Endothelial cell of umbilical vein (primary cell): Measurements from ENCODE around the gene SPOCD1. TPM values are rescaled to one million over a fixed set of nuclear protein-coding genes. Genes with fewer than 3 reads are reported as not detected.

Experiments
- BruUV-seq: library from RNA; stranded (reverse); fragments of 400-500 nt; replicated peaks from 2 replicates; lab custom pipeline; 2021; lab: Mats Ljungman, UMichigan
- CTCF ChIA-PET: fragments of 300-600, 350-600 bp; sonication (Branson Sonifier 250); formaldehyde crosslinking; loops from one replicate; lab custom pipeline; 2021; ENCODE audit warnings: antibody characterized with exemption, inconsistent platforms; lab: Charles Lee
- POLR2A ChIA-PET: fragments of 300-600, 350-600 bp; sonication (Branson Sonifier 250); formaldehyde crosslinking; loops from one replicate; lab custom pipeline; 2021; ENCODE audit warnings: antibody characterized with exemption, inconsistent platforms; lab: Charles Lee
- DNase-seq: peaks from one replicate; pipeline ENCODE4 v3.0.0-alpha.2; 2011; ENCODE audit warnings: low read depth, low spot score
- FAIRE-seq: peaks from 2 replicates; lab custom pipeline; 2011; peaks lifted over from hg19 to GRCh38; lab: Jason Lieb, UNC
- H2AFZ ChIP-seq: 2 replicates; pipeline ENCODE4 v1.6.0; 2012; ENCODE audit warnings: low read depth, low read length, control low read depth, inconsistent platforms
- H3K27ac ChIP-seq: 2 replicates; pipeline ENCODE4 v1.5.1; 2011; ENCODE audit warnings: low read depth, mild to moderate bottlenecking, control low read depth, low read length, moderate library complexity; ENCODE audit not compliant: insufficient read depth
- H3K27me3 ChIP-seq, 2 experiments: 2 replicates each; pipeline versions ENCODE4 v1.6.0 to v1.6.1; 2011; ENCODE audit warnings: low read length in 2 of 2, mixed read lengths in 1 of 2; ENCODE audit not compliant: control insufficient read depth in 2 of 2, insufficient read depth in 2 of 2
- H3K36me3 ChIP-seq, 2 experiments: 2 replicates in 1 of 2; 3 replicates in 1 of 2; pipeline ENCODE4 v1.5.1; 2011; ENCODE audit warnings: low read length in 2 of 2, mild to moderate bottlenecking in 1 of 2, moderate library complexity in 1 of 2; ENCODE audit not compliant: control insufficient read depth in 2 of 2, insufficient read depth in 2 of 2; ENCODE audit errors: extremely low read depth in 1 of 2
- H3K4me1 ChIP-seq: 3 replicates; pipeline ENCODE4 v1.5.1; 2011; ENCODE audit warnings: mild to moderate bottlenecking, low read length; ENCODE audit not compliant: control insufficient read depth, insufficient read depth; ENCODE audit errors: extremely low read depth
- H3K4me2 ChIP-seq: 2 replicates; pipeline ENCODE4 v1.6.1; 2011; ENCODE audit warnings: low read length, control low read depth, mixed read lengths; ENCODE audit not compliant: insufficient read depth
- H3K4me3 ChIP-seq, 3 experiments: fragments of 200-600 bp in 1 of 3; sonication (generic), shearing (Covaris generic) in 1 of 3; replicated peaks in 1 of 3; 2 replicates each; pipeline ENCODE4 v1.5.1; 2011 to 2016; ENCODE audit warnings: control low read depth in 3 of 3, low read length in 3 of 3, mild to moderate bottlenecking in 2 of 3, inconsistent platforms in 1 of 3, low read depth in 1 of 3, moderate library complexity in 1 of 3; ENCODE audit not compliant: insufficient read depth in 1 of 3
- H3K79me2 ChIP-seq: 2 replicates; pipeline ENCODE4 v1.6.0; 2012; ENCODE audit warnings: low read length, inconsistent platforms; ENCODE audit not compliant: control insufficient read depth, insufficient read depth
- H3K9ac ChIP-seq: replicated peaks from 2 replicates; pipeline ENCODE3; 2011; ENCODE audit warnings: low read length, control low read depth; ENCODE audit not compliant: insufficient read depth; ENCODE audit errors: extremely low read depth
- H3K9me1 ChIP-seq: replicated peaks from 3 replicates; pipeline ENCODE4 v1.6.0; 2011; ENCODE audit warnings: mild to moderate bottlenecking, low read length; ENCODE audit not compliant: control insufficient read depth, insufficient read depth; ENCODE audit errors: extremely low read depth
- H3K9me3 ChIP-seq: replicated peaks from 2 replicates; pipeline ENCODE4 v1.5.1; 2012; ENCODE audit warnings: low read length, inconsistent platforms; ENCODE audit not compliant: control insufficient read depth, insufficient read depth
- H4K20me1 ChIP-seq: replicated peaks from 2 replicates; pipeline ENCODE3; 2011; ENCODE audit warnings: mild to moderate bottlenecking, low read length; ENCODE audit not compliant: control insufficient read depth, insufficient read depth; ENCODE audit errors: extremely low read depth
- CTCF ChIP-seq, 2 donors: IDR thresholded peaks; 1 replicate in 1 of 2; 2 replicates in 1 of 2; pipeline ENCODE4 v1.5.1; 2011; ENCODE audit warnings: low read length in 2 of 2, mild to moderate bottlenecking in 2 of 2, moderate library complexity in 2 of 2, control low read depth in 1 of 2, inconsistent platforms in 1 of 2, low read depth in 1 of 2; ENCODE audit not compliant: insufficient read depth in 1 of 2; ENCODE audit errors: extremely low read depth in 1 of 2
- EZH2 ChIP-seq: IDR thresholded peaks from 2 replicates; pipeline ENCODE4 v1.6.1; 2012; ENCODE audit warnings: borderline replicate concordance, low read depth, mild to moderate bottlenecking, moderate library complexity, low read length, inconsistent platforms; ENCODE audit not compliant: severe bottlenecking
- FOS ChIP-seq: IDR thresholded peaks from 2 replicates; pipeline ENCODE4 v1.6.1; 2011; ENCODE audit warnings: mild to moderate bottlenecking, low read length, moderate library complexity, borderline replicate concordance; ENCODE audit not compliant: insufficient read depth
- GATA2 ChIP-seq: IDR thresholded peaks from 2 replicates; pipeline ENCODE4 v1.7.0; 2011; ENCODE audit warnings: low read depth, mild to moderate bottlenecking, moderate library complexity, mixed read lengths, low read length; ENCODE audit not compliant: insufficient read length, insufficient read depth
- JUN ChIP-seq: IDR thresholded peaks from 2 replicates; pipeline ENCODE4 v1.6.1; 2011; ENCODE audit warnings: borderline replicate concordance, low read depth; ENCODE audit not compliant: insufficient read length, insufficient read depth
- MAX ChIP-seq: IDR thresholded peaks from 2 replicates; pipeline ENCODE4 v1.6.1; 2011; ENCODE audit not compliant: insufficient read depth, insufficient read length
- MYC ChIP-seq: IDR thresholded peaks from one replicate; pipeline ENCODE4 v1.6.1; 2011; ENCODE audit warnings: mild to moderate bottlenecking, low read depth, low read length
- POLR2A ChIP-seq: IDR thresholded peaks from 2 replicates; pipeline ENCODE4 v1.6.1; 2012; ENCODE audit warnings: low read depth, mild to moderate bottlenecking, control low read depth, low read length
- POLR2AphosphoS5 ChIP-seq: IDR thresholded peaks from 2 replicates; pipeline ENCODE4 v1.6.1; 2012; ENCODE audit warnings: low read depth, mild to moderate bottlenecking, control low read depth, low read length, moderate library complexity; ENCODE audit not compliant: insufficient read depth
- dilution Hi-C: fragments of 300-500 bp; cut with MboI; formaldehyde crosslinking; loops from one replicate; pipeline ENCODE4 v1.15.0; 2019; ENCODE audit warnings: low sequenced_read_pairs; ENCODE audit not compliant: extremely low pct_ligation_motif_present
- intact Hi-C: fragments of 100-400 bp; cut with micrococcal nuclease; formaldehyde crosslinking; loops from one replicate; pipeline ENCODE4 v1.10.0; 2022
- polyA plus RNA-seq, 4 experiments: library from polyadenylated mRNA; depleted of rRNA in 3 of 4; stranded (reverse) in 3 of 4; unstranded in 1 of 4; fragments of >200 nt; gene quantifications; 2 replicates each; pipeline versions ENCODE4 v1.2.1 to v1.2.3, GENCODE V29; 2011 to 2012; ENCODE audit warnings: missing spikeins in 1 of 4
- total RNA-seq: library from RNA; stranded (reverse); gene quantifications from 2 replicates; pipeline ENCODE4 v1.2.3, GENCODE V29; 2021

The SPOCD1 gene
- total and polyA plus RNA-seq, 2 donors (not counting 3 experiments of a cell fraction or from before 2014, with no cell fraction given): 0.27 to 33.0 TPM

GRCh38 chr1:31831397-31832378 is 15.9 kb upstream of the SPOCD1 start:
- H4K20me1 ChIP-seq: no peaks in the 10 kb centered on the region
- FAIRE-seq (no peak), DNase-seq (no peak)
- H3K27ac ChIP-seq: no peak overlapping the region
- intact Hi-C loops (no loop called here), dilution Hi-C loops (no loop called here)
- no peak overlapping the region for H3K4me2 ChIP-seq
- TF ChIP-seq FOS: no peak
- no peak for TF ChIP-seq POLR2A
- no peak for TF ChIP-seq POLR2AphosphoS5
- no peak for TF ChIP-seq JUN
- no peak for TF ChIP-seq MAX
- TF ChIP-seq EZH2: no peak
- no peak for TF ChIP-seq CTCF (IDR thresholded peaks at IDR 0.05; ENCODE audit: extremely low read depth in 1 of 2, insufficient read depth in 1 of 2, low read depth in 1 of 2, low read length in 2 of 2)
- no peak for TF ChIP-seq MYC
- TF ChIP-seq GATA2: no peak
- no peaks in the 10 kb centered on the region for H3K79me2 ChIP-seq
- ChIA-PET CTCF (interaction anchor here (0.5 to 2.5 kb wide), 3 partner anchors 16 to 135 kb away, joined by 3 to 10 read pairs (median 6); partner anchors contain the start of gene SPOCD1), POLR2A (no interaction called here)
- H3K9me1 ChIP-seq: no peaks in the 10 kb centered on the region
- BruUV-seq: no TSS peak
- no peaks in the 10 kb centered on the region for H3K4me1 ChIP-seq
- peaks cover 3 to 6% of the 10 kb centered on the region in 2 experiments for H3K27me3 ChIP-seq
- no peaks in the 10 kb centered on the region for H3K9me3 ChIP-seq
- H3K36me3 ChIP-seq: no peaks in the 10 kb centered on the region
- no peak overlapping the region for H3K4me3 ChIP-seq
- no peak overlapping the region for H3K9ac ChIP-seq
- no peak overlapping the region for H2AFZ ChIP-seq
